Neural cell (in vitro differentiated cells): ENCODE measurements around the gene UBE4A. TPM values are rescaled to one million over a fixed set of nuclear protein-coding genes. Genes with fewer than 3 reads are reported as not detected.

Source experiments
- H2AFZ ChIP-seq: fragments of 200-600, 300-800 bp; sonication (generic), shearing (Covaris generic); 2 replicates; pipeline ENCODE4 v1.6.0; 2014; ENCODE audit warnings: low read depth, mild to moderate bottlenecking, antibody characterized with exemption, low read length, moderate library complexity
- H3F3A ChIP-seq: fragments of 200-600 bp; shearing (Covaris generic); 2 replicates; pipeline ENCODE4 v1.6.1; 2016; ENCODE audit warnings: mild to moderate bottlenecking, moderate library complexity, mixed read lengths, antibody characterized with exemption, low read length; ENCODE audit not compliant: insufficient read depth, poor library complexity, severe bottlenecking
- H3K27ac ChIP-seq: fragments of 200-600, 300-800 bp; sonication (generic), shearing (Covaris generic); 2 replicates; pipeline ENCODE4 v1.5.1; 2014; ENCODE audit warnings: mild to moderate bottlenecking, low read length, moderate library complexity
- H3K27me3 ChIP-seq: fragments of 300-800, 200-600 bp; sonication (generic), shearing (Covaris generic); 2 replicates; pipeline ENCODE4 v1.6.0; 2014; ENCODE audit warnings: mild to moderate bottlenecking, low read depth, low read length, moderate library complexity; ENCODE audit not compliant: insufficient read depth
- H3K36me3 ChIP-seq: fragments of 300-800, 200-600 bp; sonication (generic), shearing (Covaris generic); 2 replicates; pipeline ENCODE4 v1.5.1; 2014; ENCODE audit warnings: mild to moderate bottlenecking, antibody characterized with exemption, low read length, moderate library complexity; ENCODE audit not compliant: insufficient read depth
- H3K4me2 ChIP-seq: fragments of 300-800, 200-600 bp; sonication (generic), shearing (Covaris generic); 2 replicates; pipeline ENCODE4 v1.6.0; 2014; ENCODE audit warnings: mild to moderate bottlenecking, low read length
- H3K4me3 ChIP-seq: fragments of 300-800, 200-600 bp; sonication (generic), shearing (Covaris generic); 2 replicates; pipeline ENCODE4 v1.5.1; 2014; ENCODE audit warnings: mild to moderate bottlenecking, low read length, moderate library complexity
- H3K79me2 ChIP-seq: fragments of 200-600 bp; shearing (Covaris generic); replicated peaks from 2 replicates; pipeline ENCODE4 v1.6.0; 2014; ENCODE audit warnings: mild to moderate bottlenecking, low read length, moderate library complexity; ENCODE audit not compliant: insufficient read depth
- H3K9ac ChIP-seq: fragments of 300-800, 200-600 bp; sonication (generic), shearing (Covaris generic); 2 replicates; pipeline ENCODE4 v1.6.1; 2016; ENCODE audit warnings: mild to moderate bottlenecking, low read length, mixed read lengths
- H3K9me2 ChIP-seq: fragments of 200-600 bp; shearing (Covaris generic); 2 replicates; pipeline ENCODE4 v1.6.1; 2016; ENCODE audit warnings: mild to moderate bottlenecking, low read length, mixed read lengths; ENCODE audit not compliant: insufficient read depth
- H3K9me3 ChIP-seq: fragments of 200-600, 300-800 bp; sonication (generic), shearing (Covaris generic); 2 replicates; pipeline ENCODE4 v1.6.1; 2016; ENCODE audit warnings: mild to moderate bottlenecking, mixed run types, low read length, moderate library complexity, mixed read lengths
- H4K20me1 ChIP-seq: fragments of 200-600 bp; shearing (Covaris generic); 2 replicates; pipeline ENCODE4 v1.6.1; 2016; ENCODE audit warnings: mild to moderate bottlenecking, mixed run types; ENCODE audit not compliant: insufficient read depth
- EP300 ChIP-seq: fragments of 450-650 bp; conservative IDR thresholded peaks from 2 replicates; pipeline ENCODE4 v1.6.1; 2014; ENCODE audit warnings: antibody characterized with exemption, mild to moderate bottlenecking, moderate library complexity; ENCODE audit not compliant: poor library complexity, severe bottlenecking
- EZH2 ChIP-seq: fragments of 200-600, 300-800 bp; shearing (Covaris generic), sonication (generic); IDR thresholded peaks from 2 replicates; pipeline ENCODE4 v1.6.1; 2014; ENCODE audit warnings: antibody characterized with exemption, low read length, borderline replicate concordance, mild to moderate bottlenecking; ENCODE audit not compliant: insufficient read depth, poor library complexity, severe bottlenecking
- MXI1 ChIP-seq: fragments of 450-650 bp; conservative IDR thresholded peaks from 2 replicates; pipeline ENCODE4 v1.6.1; 2014; ENCODE audit warnings: antibody characterized with exemption, mild to moderate bottlenecking; ENCODE audit not compliant: poor library complexity, severe bottlenecking
- POLR2AphosphoS5 ChIP-seq: IDR thresholded peaks from 2 replicates; pipeline ENCODE4 v1.6.1; 2012
- RAD21 ChIP-seq: fragments of 450-650 bp; conservative IDR thresholded peaks from 2 replicates; pipeline ENCODE4 v1.6.1; 2014; ENCODE audit warnings: antibody characterized with exemption, mild to moderate bottlenecking, moderate library complexity
- SMC3 ChIP-seq: fragments of 450-650 bp; conservative IDR thresholded peaks from 2 replicates; pipeline ENCODE4 v1.6.1; 2014; ENCODE audit warnings: antibody characterized with exemption, mild to moderate bottlenecking, moderate library complexity; ENCODE audit not compliant: poor library complexity
- TAF1 ChIP-seq: IDR thresholded peaks from 2 replicates; pipeline ENCODE4 v1.6.1; 2012; ENCODE audit warnings: low read depth
- polyA plus RNA-seq: library from polyadenylated mRNA; depleted of rRNA; stranded (reverse); fragments of >200 nt; gene quantifications from 2 replicates; pipeline ENCODE4 v1.2.3, GENCODE V29; 2014
- TF ChIP-seq, protein P1 (sequence below): fragments of 450-650 bp; IDR thresholded peaks from 2 replicates; pipeline ENCODE4 v1.5.1; 2014; ENCODE audit warnings: antibody characterized with exemption, mild to moderate bottlenecking, moderate library complexity; ENCODE audit not compliant: poor library complexity, severe bottlenecking
- TF ChIP-seq, protein P2 (sequence below): IDR thresholded peaks from 2 replicates; pipeline ENCODE4 v1.6.1; 2012; ENCODE audit warnings: borderline replicate concordance

The UBE4A gene
- polyA plus RNA-seq, 1 donor from 2014 or later = 36.9 TPM

DNA sequence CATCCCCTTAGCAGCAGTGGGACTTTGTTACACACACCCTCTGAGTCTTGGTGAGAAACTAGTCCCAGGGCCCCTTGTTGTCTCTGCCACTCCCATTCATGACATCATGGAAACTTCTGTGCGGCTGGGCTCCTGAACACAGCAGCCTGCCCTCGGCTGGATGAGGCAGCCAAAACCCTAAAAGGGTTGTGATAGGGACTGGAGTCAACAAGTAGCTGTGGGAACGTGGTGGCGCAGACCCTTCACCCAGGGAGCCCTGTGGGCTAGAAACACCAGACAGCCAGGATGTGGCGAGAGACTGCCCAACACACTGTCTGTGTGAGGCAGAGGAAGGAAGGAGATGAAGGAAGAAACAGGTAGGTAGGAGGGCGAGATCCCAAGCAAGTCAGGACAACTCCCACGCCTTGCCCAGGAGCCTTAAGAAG, 20.8 kb upstream of the UBE4A start:
- Histone ChIP-seq H3K27me3 (no peaks in the 10 kb centered on the region), H3K9me2 (no peaks in the 10 kb centered on the region), H2AFZ (no peak overlapping the region), H3K4me3 (no peak overlapping the region), H3F3A (no peaks in the 10 kb centered on the region), H3K27ac (no peak overlapping the region), H3K9ac (no peak overlapping the region), H3K36me3 (no peaks in the 10 kb centered on the region), H3K9me3 (no peaks in the 10 kb centered on the region), H4K20me1 (no peaks in the 10 kb centered on the region), H3K79me2 (no peaks in the 10 kb centered on the region), H3K4me2 (no peak overlapping the region)
- TF ChIP-seq, protein P1, sequence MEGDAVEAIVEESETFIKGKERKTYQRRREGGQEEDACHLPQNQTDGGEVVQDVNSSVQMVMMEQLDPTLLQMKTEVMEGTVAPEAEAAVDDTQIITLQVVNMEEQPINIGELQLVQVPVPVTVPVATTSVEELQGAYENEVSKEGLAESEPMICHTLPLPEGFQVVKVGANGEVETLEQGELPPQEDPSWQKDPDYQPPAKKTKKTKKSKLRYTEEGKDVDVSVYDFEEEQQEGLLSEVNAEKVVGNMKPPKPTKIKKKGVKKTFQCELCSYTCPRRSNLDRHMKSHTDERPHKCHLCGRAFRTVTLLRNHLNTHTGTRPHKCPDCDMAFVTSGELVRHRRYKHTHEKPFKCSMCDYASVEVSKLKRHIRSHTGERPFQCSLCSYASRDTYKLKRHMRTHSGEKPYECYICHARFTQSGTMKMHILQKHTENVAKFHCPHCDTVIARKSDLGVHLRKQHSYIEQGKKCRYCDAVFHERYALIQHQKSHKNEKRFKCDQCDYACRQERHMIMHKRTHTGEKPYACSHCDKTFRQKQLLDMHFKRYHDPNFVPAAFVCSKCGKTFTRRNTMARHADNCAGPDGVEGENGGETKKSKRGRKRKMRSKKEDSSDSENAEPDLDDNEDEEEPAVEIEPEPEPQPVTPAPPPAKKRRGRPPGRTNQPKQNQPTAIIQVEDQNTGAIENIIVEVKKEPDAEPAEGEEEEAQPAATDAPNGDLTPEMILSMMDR = no peak
- no peak for TF ChIP-seq RAD21
- TF ChIP-seq SMC3 = no peak
- TF ChIP-seq EP300 = no peak
- TF ChIP-seq, protein P2, sequence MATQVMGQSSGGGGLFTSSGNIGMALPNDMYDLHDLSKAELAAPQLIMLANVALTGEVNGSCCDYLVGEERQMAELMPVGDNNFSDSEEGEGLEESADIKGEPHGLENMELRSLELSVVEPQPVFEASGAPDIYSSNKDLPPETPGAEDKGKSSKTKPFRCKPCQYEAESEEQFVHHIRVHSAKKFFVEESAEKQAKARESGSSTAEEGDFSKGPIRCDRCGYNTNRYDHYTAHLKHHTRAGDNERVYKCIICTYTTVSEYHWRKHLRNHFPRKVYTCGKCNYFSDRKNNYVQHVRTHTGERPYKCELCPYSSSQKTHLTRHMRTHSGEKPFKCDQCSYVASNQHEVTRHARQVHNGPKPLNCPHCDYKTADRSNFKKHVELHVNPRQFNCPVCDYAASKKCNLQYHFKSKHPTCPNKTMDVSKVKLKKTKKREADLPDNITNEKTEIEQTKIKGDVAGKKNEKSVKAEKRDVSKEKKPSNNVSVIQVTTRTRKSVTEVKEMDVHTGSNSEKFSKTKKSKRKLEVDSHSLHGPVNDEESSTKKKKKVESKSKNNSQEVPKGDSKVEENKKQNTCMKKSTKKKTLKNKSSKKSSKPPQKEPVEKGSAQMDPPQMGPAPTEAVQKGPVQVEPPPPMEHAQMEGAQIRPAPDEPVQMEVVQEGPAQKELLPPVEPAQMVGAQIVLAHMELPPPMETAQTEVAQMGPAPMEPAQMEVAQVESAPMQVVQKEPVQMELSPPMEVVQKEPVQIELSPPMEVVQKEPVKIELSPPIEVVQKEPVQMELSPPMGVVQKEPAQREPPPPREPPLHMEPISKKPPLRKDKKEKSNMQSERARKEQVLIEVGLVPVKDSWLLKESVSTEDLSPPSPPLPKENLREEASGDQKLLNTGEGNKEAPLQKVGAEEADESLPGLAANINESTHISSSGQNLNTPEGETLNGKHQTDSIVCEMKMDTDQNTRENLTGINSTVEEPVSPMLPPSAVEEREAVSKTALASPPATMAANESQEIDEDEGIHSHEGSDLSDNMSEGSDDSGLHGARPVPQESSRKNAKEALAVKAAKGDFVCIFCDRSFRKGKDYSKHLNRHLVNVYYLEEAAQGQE = no peak
- no peak for TF ChIP-seq MXI1
- TF ChIP-seq POLR2AphosphoS5 = no peak
- TF ChIP-seq TAF1 = no peak
- TF ChIP-seq EZH2 = no peak

DNA sequence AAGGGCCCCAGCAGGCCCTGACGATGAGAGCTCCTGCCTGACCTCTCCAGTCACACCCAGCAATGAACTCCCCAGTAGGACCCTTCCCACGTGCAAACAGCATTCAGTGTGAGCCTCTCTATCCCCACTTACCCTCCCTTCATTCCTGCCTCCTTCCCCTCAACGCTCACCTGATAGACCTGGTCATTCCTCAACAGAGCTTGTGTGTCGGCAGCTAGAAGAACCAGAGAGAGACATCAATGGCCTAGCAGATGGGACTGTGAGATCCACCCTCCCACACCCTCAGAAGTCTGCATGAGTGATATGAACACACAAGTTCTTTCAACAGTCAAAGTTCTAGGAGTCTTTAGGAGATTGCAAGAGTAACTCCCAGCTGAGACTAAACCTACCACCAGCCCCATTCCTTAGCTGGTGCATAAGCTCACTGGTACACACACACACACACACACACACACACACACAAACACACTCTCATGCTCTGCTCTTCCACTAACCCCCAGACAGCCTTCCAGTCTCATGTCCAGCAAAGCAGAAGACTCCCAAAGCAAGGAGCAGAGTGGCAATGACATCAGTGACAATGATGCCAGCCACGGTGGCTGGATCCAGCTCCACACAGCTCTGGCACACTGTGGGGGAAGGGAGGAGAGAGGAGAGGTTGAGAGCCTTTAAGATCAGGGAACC, 20.0 kb upstream of the UBE4A start:
- H3F3A ChIP-seq = no peaks in the 10 kb centered on the region
- no peak overlapping the region for H3K4me3 ChIP-seq
- no peak overlapping the region for H3K27ac ChIP-seq
- no peak overlapping the region for H3K4me2 ChIP-seq
- no peaks in the 10 kb centered on the region for H3K9me2 ChIP-seq
- no peaks in the 10 kb centered on the region for H3K36me3 ChIP-seq
- no peaks in the 10 kb centered on the region for H3K27me3 ChIP-seq
- no peak overlapping the region for H3K9ac ChIP-seq
- H3K79me2 ChIP-seq = no peaks in the 10 kb centered on the region
- H2AFZ ChIP-seq = no peak overlapping the region
- no peak for TF ChIP-seq EZH2
- TF ChIP-seq MXI1 = no peak
- no peak for TF ChIP-seq TAF1
- TF ChIP-seq RAD21 = no peak
- TF ChIP-seq SMC3 = no peak
- TF ChIP-seq EP300 = no peak
- TF ChIP-seq, protein P1 = no peak
- TF ChIP-seq, protein P2 = no peak
- no peak for TF ChIP-seq POLR2AphosphoS5
- no peaks in the 10 kb centered on the region for H4K20me1 ChIP-seq
- H3K9me3 ChIP-seq = no peaks in the 10 kb centered on the region
